Heart left ventricle (tissue), 13 donors: ENCODE data around the gene PMVK.

Experiments
- POLR2A ChIP-seq, 2 donors: fragments of 450-650 bp; IDR thresholded peaks; one replicate each; pipeline ENCODE4 v1.6.1; 2017; ENCODE audit warnings: antibody characterized with exemption in 2 of 2, mild to moderate bottlenecking in 2 of 2, moderate library complexity in 2 of 2
- TF ChIP-seq, protein P1 (sequence below), 12 donors: fragments of 200-600 bp; sonication (generic) in 4 of 12; IDR thresholded peaks; one replicate each; pipeline versions ENCODE4 v1.5.0 to v1.8.0; 2018 to 2022; ENCODE audit warnings: antibody characterized with exemption in 12 of 12, mild to moderate bottlenecking in 5 of 12
- donor health status: ischemic (EF 13 %, LVEDD 7.1; RV severe dilation, severe dysfunction).
- donor health status: DM: no; HTN: yes; CAD: no.
- donor health status: DM: no; HTN: no; CAD: no.
- donor health status: ischemic (EF 25% LVEDD 6.9; RV normal size, moderate dysfunction).
- donor health status: ischemic (EF 25% LVEDD 5.7; RV mildly dilated, moderate dysfunction).
- donor health status: ischemic (EF 35%, LVEDD 5.7; RV mildly dilated, moderate dysfunction).
- donor health status: nonischemic (EF 11% LVEDD 7.7; RV severe dilation, severe dysfunction).
- donor health status: DM: yes; HTN: yes; CAD: no.
- donor health status: PGD.
- donor health status: ischemic (EF 29% LVEDD 5.4; RV normal size, mild dysfunction).
- donor health status: nonischemic (EF 23%, LVEDD 6.1; RV moderate dilation, normal function).

DNA sequence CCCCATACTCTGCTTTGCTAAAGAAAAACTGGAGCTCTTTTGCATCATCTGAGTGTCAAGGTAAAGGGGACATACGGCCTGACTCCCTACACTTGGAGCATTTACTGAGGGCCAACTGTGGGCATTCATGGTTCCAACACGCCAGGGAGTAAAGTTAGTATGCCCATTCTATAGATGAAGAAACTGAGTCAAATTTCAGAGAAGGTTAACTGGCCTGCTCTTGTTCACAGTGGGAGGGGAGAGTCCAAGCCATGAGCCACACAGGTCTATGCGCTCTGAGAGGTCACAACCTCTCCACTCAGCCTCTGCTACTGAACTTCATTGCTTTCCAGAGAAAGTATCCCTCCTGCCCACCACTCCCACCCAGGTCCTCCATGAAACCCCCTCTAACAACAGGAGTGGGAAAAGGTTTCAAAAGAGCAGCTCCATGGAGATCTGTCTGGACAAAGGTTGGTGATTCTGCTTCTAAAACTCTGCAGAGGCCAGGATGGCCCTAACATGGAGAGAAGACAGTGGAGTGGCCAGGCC, 59.6 kb downstream of the PMVK start:
- TF ChIP-seq POLR2A (IDR thresholded peaks at IDR 0.05), result no peak
- TF ChIP-seq, protein P1, sequence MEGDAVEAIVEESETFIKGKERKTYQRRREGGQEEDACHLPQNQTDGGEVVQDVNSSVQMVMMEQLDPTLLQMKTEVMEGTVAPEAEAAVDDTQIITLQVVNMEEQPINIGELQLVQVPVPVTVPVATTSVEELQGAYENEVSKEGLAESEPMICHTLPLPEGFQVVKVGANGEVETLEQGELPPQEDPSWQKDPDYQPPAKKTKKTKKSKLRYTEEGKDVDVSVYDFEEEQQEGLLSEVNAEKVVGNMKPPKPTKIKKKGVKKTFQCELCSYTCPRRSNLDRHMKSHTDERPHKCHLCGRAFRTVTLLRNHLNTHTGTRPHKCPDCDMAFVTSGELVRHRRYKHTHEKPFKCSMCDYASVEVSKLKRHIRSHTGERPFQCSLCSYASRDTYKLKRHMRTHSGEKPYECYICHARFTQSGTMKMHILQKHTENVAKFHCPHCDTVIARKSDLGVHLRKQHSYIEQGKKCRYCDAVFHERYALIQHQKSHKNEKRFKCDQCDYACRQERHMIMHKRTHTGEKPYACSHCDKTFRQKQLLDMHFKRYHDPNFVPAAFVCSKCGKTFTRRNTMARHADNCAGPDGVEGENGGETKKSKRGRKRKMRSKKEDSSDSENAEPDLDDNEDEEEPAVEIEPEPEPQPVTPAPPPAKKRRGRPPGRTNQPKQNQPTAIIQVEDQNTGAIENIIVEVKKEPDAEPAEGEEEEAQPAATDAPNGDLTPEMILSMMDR (IDR thresholded peaks at IDR 0.05), result no peak
